Skin epidermis (tissue), 12 donors: Measurements from ENCODE around the gene PTX4.
"Not testable (repeated sequence)": the region's sequence is repeated elsewhere in the genome, so short reads cannot be mapped to it uniquely, and the experiment has no call there.

Experiments
- H3K27ac ChIP-seq, 21 experiments: fragments of 200-600 bp; sonication (generic) in 11 of 21; one replicate each; pipeline ENCODE4 v1.5.0; 2020; ENCODE audit warnings: mild to moderate bottlenecking in 3 of 21, inconsistent platforms in 2 of 21, moderate library complexity in 2 of 21
- H3K4me3 ChIP-seq, 7 experiments: fragments of 200-600 bp; sonication (generic) in 2 of 7; one replicate each; pipeline ENCODE4 v1.5.0; 2020; ENCODE audit warnings: inconsistent platforms in 2 of 7, mild to moderate bottlenecking in 2 of 7, moderate library complexity in 1 of 7

Gene PTX4

DNA sequence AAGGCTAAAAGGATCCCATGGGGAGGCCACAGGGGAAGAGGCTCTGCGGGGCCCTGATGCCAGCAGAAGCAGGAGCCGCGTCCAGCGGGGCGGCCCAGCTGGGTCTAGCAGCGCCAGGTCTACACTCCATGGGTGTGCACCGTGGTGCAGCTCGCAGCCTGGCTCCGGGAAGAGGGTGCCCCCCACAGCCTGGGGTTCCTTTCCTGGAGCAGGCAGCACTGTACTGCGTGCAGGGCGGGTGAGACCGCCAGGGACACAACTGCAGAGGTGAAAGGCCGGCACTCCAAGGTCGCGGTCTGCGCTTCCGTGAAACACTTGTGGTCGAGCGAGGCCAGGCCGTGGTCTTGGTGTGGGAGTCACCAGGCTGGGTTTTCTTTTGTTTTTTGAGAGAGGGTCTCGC is 37.9 kb downstream of the PTX4 start:
- Histone ChIP-seq H3K27ac (no peak overlapping the region), H3K4me3 (no peak overlapping the region)

DNA sequence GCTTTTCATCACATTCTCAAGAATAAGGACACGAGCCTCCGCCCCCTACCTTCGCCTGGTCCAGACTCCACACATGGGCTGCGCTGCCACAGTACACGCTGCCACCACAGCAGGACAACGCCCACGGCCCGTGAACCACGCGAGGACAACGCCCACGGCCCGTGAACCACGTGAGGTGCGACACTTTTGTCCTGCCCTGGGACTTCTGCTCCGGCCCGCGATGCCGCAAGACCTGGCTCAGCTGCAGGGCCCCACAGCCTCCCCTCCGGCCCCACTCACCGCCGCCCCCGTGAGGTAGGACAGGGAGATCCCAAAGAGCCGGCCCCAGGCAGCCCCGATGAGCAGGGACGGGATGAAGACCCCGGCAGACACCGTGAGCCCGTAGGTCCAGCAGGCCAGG is 38.5 kb downstream of the PTX4 start:
- Histone ChIP-seq H3K27ac (no peak overlapping the region), H3K4me3 (no peak overlapping the region)

DNA sequence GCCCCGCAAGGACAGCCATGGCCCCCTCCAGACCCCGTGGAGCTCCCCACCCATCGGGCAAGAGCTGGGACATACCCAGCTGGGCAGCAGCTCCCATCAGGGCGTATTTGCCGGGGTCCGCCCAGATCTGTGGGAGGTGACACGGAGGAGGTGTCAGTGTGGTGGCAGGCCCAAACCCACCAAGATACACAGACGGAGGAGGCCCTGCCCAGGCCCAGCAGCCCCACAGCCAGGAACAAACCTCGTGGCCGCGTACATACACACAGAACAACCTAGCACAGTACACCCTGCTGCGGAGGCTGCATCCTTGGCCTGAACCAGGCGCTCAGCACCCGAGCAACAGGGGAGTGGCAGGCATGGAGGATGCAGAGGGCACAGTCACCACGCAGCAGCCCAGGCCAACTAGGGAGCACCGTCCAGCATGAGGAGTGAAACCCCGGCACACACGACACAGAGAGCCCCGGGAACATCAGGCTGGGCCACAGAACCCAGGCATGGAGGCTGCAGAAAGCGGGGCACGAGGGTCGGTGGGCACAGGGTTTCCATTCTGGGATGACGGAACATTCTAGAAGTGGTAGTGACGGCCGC is 39.4 kb downstream of the PTX4 start:
- H3K27ac ChIP-seq, result no peak overlapping the region
- no peak overlapping the region for H3K4me3 ChIP-seq

DNA sequence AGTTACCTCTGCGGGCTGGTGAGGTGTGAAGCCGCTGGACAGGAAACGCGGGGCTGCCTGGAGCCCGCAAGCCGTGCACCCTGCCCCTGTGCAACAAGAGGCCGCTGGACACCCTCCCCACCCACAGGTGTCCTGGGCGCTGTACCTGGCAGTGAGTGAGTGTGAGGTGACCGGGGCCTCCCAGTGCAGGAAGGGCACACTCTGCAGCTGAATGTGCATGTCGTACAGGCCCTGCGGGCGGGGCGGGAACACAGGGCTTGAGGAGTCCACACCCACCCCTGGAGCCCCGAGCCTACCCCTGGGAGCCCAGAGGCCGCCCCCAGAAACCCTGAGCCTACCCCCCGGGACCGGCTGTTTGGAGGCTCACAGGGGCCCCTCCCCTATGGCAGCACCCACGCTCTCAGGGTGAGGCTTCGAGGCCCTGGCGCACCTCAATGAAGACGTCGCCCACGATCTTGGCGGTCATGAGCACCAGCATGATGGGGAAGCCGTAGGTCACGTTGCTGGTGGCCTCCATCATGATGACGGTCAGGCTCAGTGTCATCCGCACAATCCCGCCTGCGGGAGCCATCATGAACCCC is 40.1 kb downstream of the PTX4 start:
- H3K27ac ChIP-seq, result no peak overlapping the region
- H3K4me3 ChIP-seq, result no peak overlapping the region

DNA sequence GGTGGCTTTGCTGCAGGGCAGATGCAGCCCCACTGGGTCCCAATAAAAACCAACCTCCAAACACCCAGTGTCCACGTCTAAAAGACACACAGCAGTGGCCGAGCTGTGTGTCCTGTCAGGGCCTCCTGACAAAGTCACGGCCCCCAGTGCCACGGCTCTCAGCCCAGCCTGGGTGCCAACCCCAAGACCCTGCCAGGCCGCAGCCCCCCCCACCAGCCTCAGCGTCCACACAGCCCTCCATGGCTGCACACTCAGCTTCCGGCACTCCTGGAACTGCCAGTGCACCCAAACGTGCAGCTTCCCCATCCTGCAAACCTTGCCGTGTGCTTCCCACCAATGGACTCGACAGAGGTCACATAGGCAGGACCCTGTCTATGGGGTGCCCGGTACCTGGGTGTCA is 40.8 kb downstream of the PTX4 start:
- Histone ChIP-seq H3K27ac (no peak overlapping the region), H3K4me3 (no peak overlapping the region)

DNA sequence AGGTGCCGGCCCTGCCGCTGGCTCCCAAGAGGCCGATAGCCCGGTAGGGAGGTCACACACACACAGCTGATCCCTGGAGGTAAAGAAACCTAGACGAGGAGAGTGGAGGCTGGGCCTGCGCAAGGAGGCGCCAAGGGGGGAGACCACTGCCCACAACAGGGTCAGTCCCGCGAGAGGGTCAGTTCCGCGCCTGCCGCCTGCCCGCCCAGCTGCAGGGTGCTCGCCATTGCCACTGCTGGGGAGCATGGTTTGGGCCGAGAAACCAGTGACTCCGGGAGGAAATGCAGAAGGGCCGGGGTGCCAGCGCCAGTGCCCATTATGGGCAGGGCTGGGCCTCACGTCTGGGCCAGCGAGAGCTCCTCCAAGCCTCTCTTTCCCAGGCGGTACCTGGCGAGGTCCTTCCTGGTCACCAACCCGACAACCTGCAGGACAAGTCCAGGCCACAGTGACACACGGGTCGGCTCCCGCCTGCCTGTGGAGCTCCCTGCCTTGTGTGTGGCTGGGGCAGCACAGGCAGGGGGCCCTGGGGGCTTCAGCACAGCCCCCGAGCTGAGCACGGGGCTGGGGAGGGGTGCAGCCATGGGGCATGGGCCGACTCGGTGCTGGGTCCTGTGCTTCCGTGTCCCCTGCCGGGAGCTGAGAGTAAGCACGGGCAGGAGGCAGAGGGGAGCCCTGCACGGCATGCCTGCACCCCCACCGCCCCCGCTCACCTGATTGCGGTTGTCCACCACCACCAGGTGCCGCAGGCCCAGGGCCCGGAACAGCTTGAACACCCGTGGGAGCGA is 42.3 kb downstream of the PTX4 start:
- Histone ChIP-seq H3K27ac (no peak overlapping the region), H3K4me3 (no peak overlapping the region)

DNA sequence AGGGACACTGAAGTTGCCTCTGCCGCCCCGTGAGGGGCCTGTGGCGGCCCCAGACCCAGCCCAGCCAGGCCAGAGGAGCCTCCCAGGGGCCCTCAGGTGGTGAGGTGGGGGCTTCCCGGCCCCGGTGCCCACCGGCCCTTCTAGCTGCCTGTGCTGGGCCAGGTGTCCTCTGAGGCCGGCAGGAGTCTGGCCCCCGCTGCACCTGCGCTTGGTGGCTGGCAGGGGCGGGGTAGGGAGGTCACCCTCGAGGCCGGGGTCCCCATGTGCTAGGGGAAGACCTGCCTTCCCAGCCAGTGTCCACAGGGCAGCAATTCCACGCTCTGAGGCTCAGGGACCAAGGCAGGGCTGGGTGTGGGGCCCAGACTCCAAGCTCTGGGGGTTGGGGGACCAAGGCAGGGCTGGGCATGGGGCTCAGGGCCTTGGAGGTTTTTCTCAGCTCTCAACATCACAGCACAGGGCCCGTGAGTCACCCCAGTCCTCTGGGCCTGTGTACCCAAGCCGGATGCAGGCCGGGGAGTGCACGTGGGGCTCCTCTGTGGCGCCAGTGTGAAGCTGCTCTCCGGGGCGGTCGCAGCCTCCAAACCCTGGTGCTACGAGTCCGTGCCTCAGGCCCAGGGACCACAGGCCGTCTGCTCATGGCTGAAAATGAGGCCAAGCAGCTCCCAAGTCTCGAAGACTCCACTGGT is 43.1 kb downstream of the PTX4 start:
- Histone ChIP-seq H3K27ac (peak overlapping the region in 1 of 21 experiments; percentile 51), H3K4me3 (no peak overlapping the region)

DNA sequence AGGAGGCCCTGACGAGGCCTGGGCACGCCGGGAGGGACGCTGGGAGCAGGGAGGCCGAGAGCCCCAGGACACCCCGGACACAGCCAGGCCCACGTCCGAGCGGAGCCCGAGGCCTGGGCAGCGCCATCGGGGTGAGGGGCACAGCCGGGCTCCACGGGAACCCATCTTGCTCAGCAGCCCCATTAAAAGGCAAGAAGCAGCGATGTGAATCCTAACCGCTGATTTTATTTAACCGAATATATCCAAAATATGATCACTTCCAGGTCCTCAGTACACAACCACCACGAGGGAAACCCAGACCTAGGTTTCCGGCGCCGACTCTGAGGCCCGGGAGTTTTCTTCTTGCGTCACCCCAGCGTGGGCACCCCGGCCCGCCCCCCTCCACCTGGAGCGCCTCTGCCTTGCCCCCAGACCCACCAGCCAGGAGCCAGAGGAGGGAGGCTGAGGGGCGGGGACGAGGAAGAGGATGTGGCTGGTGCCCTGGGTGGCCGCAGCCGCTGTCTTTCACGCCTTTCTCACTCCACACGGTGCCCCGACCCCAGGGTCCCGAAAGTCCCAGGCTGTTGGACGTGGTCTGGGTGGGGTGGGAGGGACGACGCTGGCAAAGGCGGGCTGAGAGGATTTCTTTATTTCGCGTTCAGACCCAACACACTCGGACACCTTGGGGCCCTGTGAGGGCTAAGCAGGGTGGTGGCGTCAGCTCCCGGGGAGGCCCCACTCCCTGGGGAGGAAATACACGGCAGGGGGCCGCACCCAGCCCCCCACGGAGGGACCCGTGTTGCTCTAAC is 43.8 kb downstream of the PTX4 start:
- Histone ChIP-seq H3K27ac (peak overlapping the region in 1 of 21 experiments; percentile 51), H3K4me3 (no peak overlapping the region)

DNA sequence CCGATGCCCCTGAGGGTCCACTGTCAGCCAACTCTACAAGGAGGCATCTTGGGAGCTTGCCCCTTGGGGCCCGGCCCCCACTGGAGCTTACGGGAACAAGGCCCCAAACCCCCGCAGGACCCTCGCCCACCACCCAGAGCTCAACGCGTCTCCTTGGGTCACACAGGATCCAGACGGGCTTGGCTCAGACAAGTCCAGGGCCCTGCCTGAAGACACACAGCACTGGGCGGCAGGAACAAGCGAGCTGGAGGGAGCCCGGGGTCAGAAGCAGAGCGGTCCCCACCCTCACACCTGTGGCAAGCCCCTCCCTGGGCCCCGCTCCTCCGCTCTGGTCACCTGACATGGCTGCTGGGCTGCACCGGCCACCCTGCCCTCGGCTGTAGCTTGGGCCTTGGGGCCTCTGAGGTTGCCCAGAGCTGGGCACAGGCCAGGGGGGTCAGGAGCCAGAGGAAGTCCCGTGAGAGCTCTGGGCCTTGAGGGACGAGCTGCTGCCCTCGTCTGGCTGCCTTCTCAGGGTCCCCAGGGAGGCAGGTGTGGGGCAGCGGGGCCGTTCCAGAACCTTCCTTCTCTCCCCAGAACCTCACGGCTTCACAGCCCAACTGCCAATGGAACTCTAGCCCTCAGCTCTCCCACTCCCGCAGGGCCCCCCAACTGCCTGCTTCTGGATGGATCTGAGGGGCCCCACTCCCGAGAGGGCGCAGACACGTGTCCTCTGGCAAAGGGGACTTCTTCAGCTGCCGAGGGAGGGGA is 44.6 kb downstream of the PTX4 start, which contains the start of gene CCDC154:
CCDC154 (minus strand) TSS at position 577 of the 750 bp plus-strand sequence; CDS start at position 343, 234 bp downstream.
- Histone ChIP-seq H3K27ac (peak within 1 kb of the TSS in 1 of 21 experiments; percentile 51), H3K4me3 (no peak within 1 kb of the TSS)

DNA sequence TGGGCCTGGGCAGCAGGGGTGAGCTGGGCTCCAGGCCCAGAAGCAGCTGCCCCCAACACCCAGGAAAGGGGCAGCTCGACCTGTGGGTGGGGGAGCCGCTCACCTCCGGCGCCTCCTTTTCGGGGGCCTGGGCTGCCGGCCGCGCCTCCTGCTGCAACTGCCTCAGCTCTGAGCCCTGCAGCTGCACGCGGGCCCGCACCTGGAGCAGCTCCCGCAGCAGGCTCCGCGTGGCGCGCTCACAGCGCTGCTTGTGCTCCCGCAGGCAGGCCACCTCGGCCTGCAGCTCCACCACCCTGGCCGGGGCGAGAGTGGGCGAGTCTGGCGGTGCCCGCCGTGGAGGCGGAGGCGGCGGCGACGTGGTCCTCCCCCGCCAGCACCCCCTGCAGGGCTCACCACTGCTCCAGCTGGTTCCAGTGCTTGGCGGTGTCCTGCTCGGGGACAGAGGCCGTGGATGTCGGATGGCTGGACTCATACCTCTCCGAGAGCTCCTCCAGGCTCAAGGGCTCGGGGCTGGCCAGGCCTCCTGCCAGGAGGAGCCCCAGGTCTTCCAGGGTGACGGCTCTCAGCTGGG is 45.3 kb downstream of the PTX4 start:
- H3K4me3 ChIP-seq, result no peak overlapping the region
- H3K27ac ChIP-seq, result no peak overlapping the region

DNA sequence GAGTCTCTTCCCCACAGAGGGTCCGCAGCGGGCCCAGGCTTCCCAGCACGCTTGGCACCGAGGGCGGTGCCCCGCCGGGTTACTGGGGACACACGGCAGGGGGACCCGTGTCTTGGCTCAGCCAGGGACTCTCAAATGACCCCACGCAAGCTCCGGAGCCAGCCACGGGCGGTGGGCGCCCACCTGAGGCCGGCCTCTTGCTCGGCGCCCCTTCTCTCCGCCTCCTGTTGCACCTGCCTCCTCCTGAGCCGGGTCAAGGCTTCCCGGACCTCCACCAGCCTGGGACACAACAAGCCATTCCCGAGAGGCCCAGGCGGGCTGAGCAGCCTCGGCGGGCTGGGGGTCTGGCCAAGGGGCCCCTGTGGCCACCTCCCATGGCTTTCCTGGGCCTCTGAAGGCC is 46.0 kb downstream of the PTX4 start:
- no peak overlapping the region for H3K4me3 ChIP-seq
- no peak overlapping the region for H3K27ac ChIP-seq

DNA sequence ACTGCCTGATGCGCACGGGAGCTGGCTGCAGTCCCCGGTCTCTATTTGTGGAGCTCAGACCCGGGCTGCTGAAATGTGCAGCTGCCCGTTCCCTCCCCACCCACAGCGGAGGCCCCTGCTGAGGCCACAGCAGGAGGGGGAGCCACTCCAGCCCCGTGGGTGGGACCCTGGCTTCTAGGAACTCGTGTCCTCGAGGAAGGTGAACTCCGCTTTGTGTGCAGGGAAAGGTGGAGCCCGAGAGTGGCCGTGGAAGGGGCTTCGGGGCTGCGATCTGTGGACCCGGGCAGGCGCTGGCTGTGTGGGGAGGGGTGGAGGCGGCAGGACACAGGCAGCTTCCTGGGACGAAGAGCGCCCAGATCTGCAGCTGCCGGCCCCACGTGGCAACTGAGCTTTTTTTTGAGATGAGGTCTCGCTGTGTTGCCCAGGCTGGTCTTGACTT is 47.3 kb downstream of the PTX4 start:
- Histone ChIP-seq H3K27ac (no peak overlapping the region), H3K4me3 (no peak overlapping the region)

DNA sequence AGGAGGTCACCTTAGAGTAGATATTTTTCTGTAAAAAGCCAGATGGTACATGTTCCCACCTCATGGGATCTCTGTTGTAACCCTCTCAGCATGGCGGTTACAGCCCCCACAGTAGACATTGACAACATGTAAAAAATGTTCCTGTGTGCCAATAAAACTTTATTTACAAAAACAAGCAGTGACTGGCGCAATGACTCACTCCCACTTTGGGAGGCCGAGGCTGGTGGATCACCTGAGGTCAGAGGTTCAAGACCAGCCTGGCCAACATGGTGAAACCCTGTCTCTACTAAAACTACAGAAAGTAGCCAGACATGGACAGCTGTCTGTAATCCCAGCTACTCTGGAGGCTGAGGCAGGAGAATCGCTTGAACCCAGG is 49.1 kb downstream of the PTX4 start:
- H3K4me3 ChIP-seq, H3K27ac ChIP-seq: not testable (repeated sequence)

DNA sequence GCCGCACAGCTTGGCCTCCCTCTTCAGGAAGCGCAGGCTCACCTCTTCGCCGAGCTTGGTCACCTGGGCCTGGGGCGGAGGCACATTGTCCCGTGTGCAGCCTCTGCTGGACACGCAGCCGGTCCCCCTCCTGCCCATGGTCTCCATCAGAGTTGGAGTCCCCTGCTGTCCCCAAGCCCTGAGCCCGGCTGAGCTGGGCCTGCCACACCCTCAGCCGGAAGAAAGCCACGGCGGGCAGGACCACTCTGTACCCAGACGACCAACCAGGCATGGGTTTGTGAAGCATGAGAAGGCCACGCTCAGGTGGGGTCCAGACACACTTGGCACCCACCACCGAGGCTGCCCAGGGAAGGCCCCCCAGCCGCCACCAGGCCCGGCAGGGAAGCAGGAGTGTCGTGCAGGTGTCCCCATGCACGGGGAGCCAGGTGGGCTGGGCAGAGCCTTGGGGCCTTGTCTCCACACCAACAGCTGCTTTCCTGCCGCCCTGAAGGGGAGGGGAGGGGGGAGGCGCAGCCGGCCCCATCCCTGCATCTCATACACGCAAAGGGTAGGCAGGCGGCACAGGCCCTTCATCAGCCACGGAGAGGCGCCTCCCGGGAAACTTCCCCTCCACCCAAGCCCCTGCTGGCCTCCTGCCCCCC is 49.6 kb downstream of the PTX4 start:
- Histone ChIP-seq H3K4me3 (no peak overlapping the region), H3K27ac (no peak overlapping the region)

DNA sequence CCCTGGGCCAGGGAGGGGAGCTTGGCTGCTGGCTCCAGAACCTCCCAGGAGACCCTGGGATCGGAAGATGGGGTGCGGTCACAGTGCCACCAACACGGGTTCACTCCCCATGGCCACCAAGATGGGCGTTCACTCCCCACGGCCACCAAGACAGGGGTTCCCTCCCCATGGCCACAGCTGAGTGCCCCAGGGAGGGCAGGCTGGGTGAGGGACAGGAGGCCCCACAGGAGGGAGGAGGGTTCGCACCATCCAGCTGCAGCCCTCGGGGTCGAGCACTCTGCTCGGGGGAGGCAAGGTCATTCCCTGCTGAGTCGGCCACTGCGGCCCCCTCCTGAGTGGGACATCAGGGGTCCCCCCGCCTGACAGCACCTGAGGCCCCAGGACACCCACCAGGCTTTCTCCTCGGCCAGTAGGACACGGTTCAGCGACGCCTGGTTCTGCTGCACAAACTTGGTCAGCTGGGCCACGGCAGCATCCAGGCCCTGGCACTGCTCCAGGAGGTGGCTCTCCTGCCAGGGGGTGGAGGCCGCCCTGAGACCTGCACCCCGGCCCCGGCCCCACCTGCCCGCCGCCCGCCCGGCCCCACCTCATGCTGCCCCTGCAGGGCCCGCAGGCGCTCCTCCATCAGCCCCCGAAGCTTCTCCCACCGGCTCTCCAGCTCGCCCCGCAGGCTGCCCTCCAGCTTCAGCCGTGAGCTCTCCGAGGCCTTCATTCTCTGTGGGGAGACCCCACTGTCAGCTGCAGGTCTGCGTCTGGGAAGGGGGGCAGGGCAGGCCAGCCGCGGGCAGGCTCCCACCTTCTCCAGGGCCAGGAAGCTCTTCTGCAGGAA is 50.3 kb downstream of the PTX4 start:
- no peak overlapping the region for H3K4me3 ChIP-seq

DNA sequence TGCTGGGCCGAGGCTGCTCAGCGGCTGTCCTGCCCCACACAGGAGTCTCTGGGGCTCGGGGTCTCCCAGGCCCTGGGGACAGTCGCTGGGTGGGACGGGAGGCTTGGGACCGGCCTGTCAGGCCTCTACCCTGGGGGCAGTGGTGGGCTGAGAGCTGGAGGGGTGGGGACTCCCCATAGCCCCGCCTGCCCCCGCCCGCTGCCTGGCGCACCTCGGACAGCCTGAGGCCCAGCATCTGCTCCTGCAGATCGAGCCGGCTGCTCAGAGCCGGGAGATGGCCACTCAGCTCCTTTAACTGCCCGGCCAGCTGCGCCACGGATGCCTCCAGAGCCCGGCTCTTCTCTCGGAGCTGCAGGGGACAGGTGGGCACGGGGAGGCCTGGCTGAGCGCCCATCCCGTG is 51.1 kb downstream of the PTX4 start:
- no peak overlapping the region for H3K4me3 ChIP-seq
- no peak overlapping the region for H3K27ac ChIP-seq

More for the DNA sequence above, 50.3 kb downstream of the PTX4 start:
- H3K27ac ChIP-seq, result no peak overlapping the region

DNA sequence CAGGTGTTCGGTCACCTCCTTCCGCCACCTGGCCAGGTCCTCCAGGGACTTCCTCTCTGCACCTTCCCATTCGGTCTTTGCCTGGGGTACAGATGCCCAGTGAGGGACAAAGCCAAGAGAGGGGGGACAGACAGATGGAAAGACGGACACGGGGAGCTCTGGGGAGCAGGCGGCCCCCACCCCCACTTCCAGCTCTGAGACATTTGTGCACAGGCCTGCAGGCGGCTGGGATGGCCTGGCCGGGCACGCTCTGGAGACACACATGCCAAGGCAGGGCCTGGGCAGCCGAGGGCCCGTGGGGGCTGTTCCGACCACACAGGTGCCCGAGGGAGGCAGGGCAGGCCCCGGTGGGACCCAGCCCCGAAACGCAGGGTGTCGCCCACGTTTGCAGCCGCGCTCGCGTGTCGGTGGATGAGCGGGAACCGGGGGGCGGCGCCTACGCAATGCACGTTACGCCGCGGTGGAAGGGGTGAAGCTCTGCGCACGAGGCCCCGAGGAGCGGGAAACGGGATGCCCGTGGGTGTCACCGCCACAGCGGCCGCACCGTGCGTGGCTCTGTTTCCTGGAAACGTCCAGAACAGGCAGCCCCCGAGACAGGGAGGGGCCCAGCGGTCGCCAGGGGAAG is 51.9 kb downstream of the PTX4 start:
- H3K27ac ChIP-seq, result no peak overlapping the region

More for the DNA sequence above, 51.9 kb downstream of the PTX4 start:
- H3K4me3 ChIP-seq, result no peak overlapping the region
